OCI-LY7 (cell line): ENCODE data around the gene SMCP.

Experiments used
- EZH2phosphoT487 ChIP-seq: fragments of 200-600 bp; sonication (generic); IDR thresholded peaks from 2 replicates; pipeline ENCODE4 v1.6.1; 2018; ENCODE audit warnings: low read depth, borderline replicate concordance, mild to moderate bottlenecking, mixed run types, antibody characterized with exemption, low read length, moderate library complexity, mixed read lengths
- TF ChIP-seq, protein P1 (sequence below): fragments of 200-600 bp; sonication (generic); conservative IDR thresholded peaks from 2 replicates; pipeline ENCODE4 v1.5.1; 2014; ENCODE audit warnings: mild to moderate bottlenecking, antibody characterized with exemption, low read length, moderate library complexity, mixed read lengths

DNA sequence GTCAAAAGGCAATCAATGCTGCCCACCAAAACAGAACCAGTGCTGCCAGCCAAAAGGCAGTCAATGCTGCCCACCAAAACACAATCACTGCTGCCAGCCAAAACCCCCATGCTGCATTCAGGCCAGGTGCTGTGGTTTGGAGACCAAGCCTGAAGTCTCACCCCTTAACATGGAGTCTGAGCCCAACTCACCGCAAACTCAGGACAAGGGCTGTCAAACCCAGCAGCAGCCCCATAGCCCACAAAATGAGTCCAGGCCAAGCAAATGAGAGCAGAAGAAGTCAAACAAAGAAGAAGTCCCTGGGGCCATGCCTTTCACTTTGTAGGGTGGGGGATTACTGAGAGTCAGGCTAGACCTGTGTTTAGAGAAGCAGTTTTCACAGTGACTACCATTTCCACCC is 6.4 kb downstream of the SMCP start:
- TF ChIP-seq, protein P1, sequence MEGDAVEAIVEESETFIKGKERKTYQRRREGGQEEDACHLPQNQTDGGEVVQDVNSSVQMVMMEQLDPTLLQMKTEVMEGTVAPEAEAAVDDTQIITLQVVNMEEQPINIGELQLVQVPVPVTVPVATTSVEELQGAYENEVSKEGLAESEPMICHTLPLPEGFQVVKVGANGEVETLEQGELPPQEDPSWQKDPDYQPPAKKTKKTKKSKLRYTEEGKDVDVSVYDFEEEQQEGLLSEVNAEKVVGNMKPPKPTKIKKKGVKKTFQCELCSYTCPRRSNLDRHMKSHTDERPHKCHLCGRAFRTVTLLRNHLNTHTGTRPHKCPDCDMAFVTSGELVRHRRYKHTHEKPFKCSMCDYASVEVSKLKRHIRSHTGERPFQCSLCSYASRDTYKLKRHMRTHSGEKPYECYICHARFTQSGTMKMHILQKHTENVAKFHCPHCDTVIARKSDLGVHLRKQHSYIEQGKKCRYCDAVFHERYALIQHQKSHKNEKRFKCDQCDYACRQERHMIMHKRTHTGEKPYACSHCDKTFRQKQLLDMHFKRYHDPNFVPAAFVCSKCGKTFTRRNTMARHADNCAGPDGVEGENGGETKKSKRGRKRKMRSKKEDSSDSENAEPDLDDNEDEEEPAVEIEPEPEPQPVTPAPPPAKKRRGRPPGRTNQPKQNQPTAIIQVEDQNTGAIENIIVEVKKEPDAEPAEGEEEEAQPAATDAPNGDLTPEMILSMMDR, result no peak
- no peak for TF ChIP-seq EZH2phosphoT487
